Astrocyte of the spinal cord (primary cell): ENCODE measurements around the gene NCF2.

Source experiments
- DNase-seq: peaks from one replicate; pipeline ENCODE4 v3.0.0; 2011; ENCODE audit warnings: low read depth, low spot score
- H3K4me3 ChIP-seq: 2 replicates; pipeline ENCODE4 v1.5.1; 2011; ENCODE audit warnings: low read depth, mild to moderate bottlenecking, low read length, moderate library complexity
- CTCF ChIP-seq: IDR thresholded peaks from 2 replicates; pipeline ENCODE4 v1.5.1; 2012; ENCODE audit warnings: low read depth, mild to moderate bottlenecking, low read length, inconsistent platforms
- in situ Hi-C: cut with HindIII; loops from 2 replicates; pipeline ENCODE4 v1.10.0; 2017; ENCODE audit warnings: low sequenced_read_pairs

NCF2 gene

GRCh38 chr1:183597656-183598347 lies 7.5 kb upstream of the NCF2 start:
- DNase-seq: no peak
- H3K4me3 ChIP-seq: no peak overlapping the region
- in situ Hi-C loops: no loop called here
- TF ChIP-seq CTCF: no peak

- no peak for DNase-seq
- in situ Hi-C loops: no loop called here
- no peak overlapping the region for H3K4me3 ChIP-seq
- TF ChIP-seq CTCF: no peak
Observed at GRCh38 chr1:183596500-183596899, 6.2 kb upstream of the NCF2 start.

- no peak for TF ChIP-seq CTCF
- no peak overlapping the region for H3K4me3 ChIP-seq
- DNase-seq: no peak
- in situ Hi-C loops: no loop called here
Observed at GRCh38 chr1:183595537-183595936, 5.3 kb upstream of the NCF2 start.

GRCh38 chr1:183593356-183593755 lies 3.1 kb upstream of the NCF2 start:
- H3K4me3 ChIP-seq: no peak overlapping the region
- in situ Hi-C loops: no loop called here
- TF ChIP-seq CTCF: no peak
- DNase-seq: no peak

- no peak for TF ChIP-seq CTCF
- H3K4me3 ChIP-seq: no peak overlapping the region
- in situ Hi-C loops: no loop called here
- DNase-seq: no peak
Observed at GRCh38 chr1:183592733-183593132, 2.5 kb upstream of the NCF2 start.

DNA sequence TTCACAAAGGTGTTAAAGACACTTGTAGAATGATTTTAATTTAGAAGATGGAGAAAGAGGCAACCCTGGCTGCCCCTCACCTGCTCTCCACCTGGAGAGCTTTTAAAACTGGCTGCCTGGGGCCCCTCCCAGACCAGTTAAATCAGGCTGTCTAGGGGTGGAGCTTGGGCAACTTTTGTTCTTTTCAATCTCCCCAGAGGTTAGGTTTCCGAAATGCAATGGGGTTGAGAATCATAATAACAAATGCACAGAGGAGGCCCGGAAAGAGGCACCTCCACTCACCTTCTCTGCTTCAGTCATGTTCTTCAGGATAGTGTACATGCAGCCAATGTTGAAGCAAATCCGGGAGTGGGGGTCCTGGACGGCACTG lies 400 bp downstream of the NCF2 start:
- no peak for DNase-seq
- no peak overlapping the region for H3K4me3 ChIP-seq
- TF ChIP-seq CTCF: no peak
- in situ Hi-C loops: no loop called here
